PC-9 (cell line): ENCODE measurements around the gene GPR153. TPM values are rescaled to one million over a fixed set of nuclear protein-coding genes. Genes with fewer than 3 reads are reported as not detected.
A peak's percentile ranks its signal among the peaks of the same experiment; 100 is the strongest.

ENCODE experiments used
- BruUV-seq: library from RNA; stranded (reverse); fragments of 400-500 nt; replicated peaks from 2 replicates; lab custom pipeline; 2021; lab: Mats Ljungman, UMichigan
- CTCF ChIA-PET: fragments of 300-600 bp; sonication (Branson Sonifier 250); formaldehyde crosslinking; loops from one replicate; lab custom pipeline; 2022; ENCODE audit warnings: antibody characterized with exemption; lab: Charles Lee
- POLR2A ChIA-PET: fragments of 300-600 bp; sonication (Branson Sonifier 250); formaldehyde crosslinking; loops from one replicate; lab custom pipeline; 2022; ENCODE audit warnings: antibody characterized with exemption; ENCODE audit not compliant: unreplicated experiment; lab: Charles Lee
- DNase-seq, 2 experiments: peaks; one replicate each; pipeline versions ENCODE4 v3.0.0 to v3.0.0-alpha.2; 2015 to 2022; ENCODE audit warnings: mixed read lengths in 1 of 2
- H2AFZ ChIP-seq: fragments of 200-600 bp; sonication (generic); 2 replicates; pipeline ENCODE4 v1.8.1; 2017; ENCODE audit warnings: antibody characterized with exemption
- H3F3A ChIP-seq: fragments of 200-600 bp; sonication (generic); 2 replicates; pipeline ENCODE4 v1.8.1; 2017; ENCODE audit warnings: antibody characterized with exemption, mild to moderate bottlenecking, low read depth; ENCODE audit not compliant: insufficient read depth
- H3K27ac ChIP-seq: fragments of 200-600 bp; sonication (generic); 2 replicates; pipeline ENCODE4 v1.6.1; 2016; ENCODE audit warnings: mixed run types
- H3K27me3 ChIP-seq: fragments of 200-600 bp; sonication (generic); 2 replicates; pipeline ENCODE4 v1.6.1; 2016; ENCODE audit warnings: low read depth, mixed run types; ENCODE audit not compliant: insufficient read depth
- H3K36me3 ChIP-seq: fragments of 200-600 bp; sonication (generic); 2 replicates; pipeline ENCODE4 v1.6.1; 2016; ENCODE audit warnings: low read depth, mixed run types
- H3K4me1 ChIP-seq: fragments of 200-600 bp; sonication (generic); replicated peaks from 2 replicates; pipeline ENCODE4 v1.6.1; 2016; ENCODE audit warnings: mixed run types; ENCODE audit not compliant: insufficient read depth
- H3K4me2 ChIP-seq: fragments of 200-600 bp; sonication (generic); 2 replicates; pipeline ENCODE4 v1.6.1; 2017; ENCODE audit warnings: mixed run types
- H3K4me3 ChIP-seq: fragments of 200-600 bp; sonication (generic); 2 replicates; pipeline ENCODE4 v1.6.1; 2016; ENCODE audit warnings: mixed run types
- H3K79me2 ChIP-seq: fragments of 200-600 bp; sonication (generic); 2 replicates; pipeline ENCODE4 v1.6.1; 2017; ENCODE audit warnings: low read depth, mixed run types
- H3K9me2 ChIP-seq: fragments of 200-600 bp; sonication (generic); 2 replicates; pipeline ENCODE4 v1.8.1; 2017; ENCODE audit warnings: mild to moderate bottlenecking; ENCODE audit not compliant: insufficient read depth
- H3K9me3 ChIP-seq: fragments of 200-600 bp; sonication (generic); 2 replicates; pipeline ENCODE4 v1.8.1; 2016; ENCODE audit warnings: low read depth; ENCODE audit not compliant: insufficient read depth
- H4K20me1 ChIP-seq: fragments of 200-600 bp; sonication (generic); 2 replicates; pipeline ENCODE4 v1.8.1; 2017; ENCODE audit not compliant: insufficient read depth
- EZH2 ChIP-seq: fragments of 200-600 bp; sonication (generic); IDR thresholded peaks from 2 replicates; pipeline ENCODE4 v1.8.0; 2017; ENCODE audit warnings: antibody characterized with exemption, low read depth
- intact Hi-C: fragments of 100-400 bp; cut with micrococcal nuclease; formaldehyde crosslinking; loops from one replicate; pipeline ENCODE4 v1.10.0; 2022; ENCODE audit not compliant: unreplicated experiment
- total RNA-seq: library from RNA; stranded (reverse); gene quantifications from 2 replicates; pipeline ENCODE4 v1.2.3, GENCODE V29; 2021
- TF ChIP-seq, protein P1 (sequence below): fragments of 200-600 bp; sonication (generic); conservative IDR thresholded peaks from 2 replicates; pipeline ENCODE4 v1.6.1; 2017; ENCODE audit warnings: mixed run types, antibody characterized with exemption, mild to moderate bottlenecking, moderate library complexity

GPR153 gene
- total RNA-seq, 1 experiment from 2014 or later: 8.0 TPM

GRCh38 chr1:6198646-6199297, 62.1 kb downstream of the GPR153 start:
- peaks cover 14% of the 10 kb centered on the region for H3K36me3 ChIP-seq
- no peak for DNase-seq
- TF ChIP-seq EZH2: no peak
- TF ChIP-seq, protein P1, sequence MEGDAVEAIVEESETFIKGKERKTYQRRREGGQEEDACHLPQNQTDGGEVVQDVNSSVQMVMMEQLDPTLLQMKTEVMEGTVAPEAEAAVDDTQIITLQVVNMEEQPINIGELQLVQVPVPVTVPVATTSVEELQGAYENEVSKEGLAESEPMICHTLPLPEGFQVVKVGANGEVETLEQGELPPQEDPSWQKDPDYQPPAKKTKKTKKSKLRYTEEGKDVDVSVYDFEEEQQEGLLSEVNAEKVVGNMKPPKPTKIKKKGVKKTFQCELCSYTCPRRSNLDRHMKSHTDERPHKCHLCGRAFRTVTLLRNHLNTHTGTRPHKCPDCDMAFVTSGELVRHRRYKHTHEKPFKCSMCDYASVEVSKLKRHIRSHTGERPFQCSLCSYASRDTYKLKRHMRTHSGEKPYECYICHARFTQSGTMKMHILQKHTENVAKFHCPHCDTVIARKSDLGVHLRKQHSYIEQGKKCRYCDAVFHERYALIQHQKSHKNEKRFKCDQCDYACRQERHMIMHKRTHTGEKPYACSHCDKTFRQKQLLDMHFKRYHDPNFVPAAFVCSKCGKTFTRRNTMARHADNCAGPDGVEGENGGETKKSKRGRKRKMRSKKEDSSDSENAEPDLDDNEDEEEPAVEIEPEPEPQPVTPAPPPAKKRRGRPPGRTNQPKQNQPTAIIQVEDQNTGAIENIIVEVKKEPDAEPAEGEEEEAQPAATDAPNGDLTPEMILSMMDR: no peak
- H3K4me2 ChIP-seq: peak overlapping the region; percentile 96
- peak overlapping the region; percentile 90 for H3K4me3 ChIP-seq
- POLR2A ChIA-PET: no interaction called here
- H3K9me2 ChIP-seq: no peaks in the 10 kb centered on the region
- peaks cover 30% of the 10 kb centered on the region; the same call in 1 of the 2 replicates for H4K20me1 ChIP-seq
- TSS peak; percentile 38 for BruUV-seq
- H3F3A ChIP-seq: peaks cover 11% of the 10 kb centered on the region
- intact Hi-C loops: no loop called here
- CTCF ChIA-PET: interaction anchor here (1.6 kb wide), 1 partner anchor 15 kb away, joined by 3 read pairs; no protein-coding TSS in a partner anchor
- H3K27ac ChIP-seq: peak overlapping the region; percentile 66
- no peaks in the 10 kb centered on the region for H3K27me3 ChIP-seq
- H3K4me1 ChIP-seq: peaks cover 18% of the 10 kb centered on the region
- H3K79me2 ChIP-seq: peaks cover 59% of the 10 kb centered on the region
- H3K9me3 ChIP-seq: no peaks in the 10 kb centered on the region
- peak overlapping the region; percentile 76; the same call in 1 of the 2 replicates for H2AFZ ChIP-seq

GRCh38 chr1:6197746-6198427, 63.0 kb downstream of the GPR153 start:
- Histone ChIP-seq H3K27me3 (no peaks in the 10 kb centered on the region), H3K36me3 (peaks cover 14% of the 10 kb centered on the region), H2AFZ (no peak overlapping the region), H4K20me1 (peaks cover 35% of the 10 kb centered on the region; the same call in 1 of the 2 replicates), H3K79me2 (peaks cover 65% of the 10 kb centered on the region), H3K4me1 (peaks cover 18% of the 10 kb centered on the region), H3K4me3 (peak overlapping the region; percentile 90), H3K4me2 (peak overlapping the region; percentile 96), H3F3A (peaks cover 11% of the 10 kb centered on the region), H3K9me2 (no peaks in the 10 kb centered on the region), H3K27ac (peak overlapping the region; percentile 66), H3K9me3 (no peaks in the 10 kb centered on the region)
- no peak for DNase-seq
- TF ChIP-seq EZH2: no peak
- TF ChIP-seq, protein P1: no peak
- CTCF ChIA-PET: interaction anchor here (1.6 kb wide), 1 partner anchor 14 kb away, joined by 3 read pairs; no protein-coding TSS in a partner anchor
- intact Hi-C loops: no loop called here
- no TSS peak for BruUV-seq
- POLR2A ChIA-PET: no interaction called here

Other genes starting within 250 kb of the GPR153 start
- 19.6 and 21.4 TPM in 2 replicates for gene KCNAB2, start 215.2 kb downstream of the GPR153 start, total RNA-seq
- gene CHD5, start 80.8 kb downstream of the GPR153 start, total RNA-seq: 0.50 and 0.63 TPM in 2 replicates
- 408 and 447 TPM in 2 replicates for gene RPL22, start 61.5 kb downstream of the GPR153 start, total RNA-seq
- gene RNF207, start 55.0 kb downstream of the GPR153 start, total RNA-seq: 49.3 and 53.1 TPM in 2 replicates
- 43.9 and 44.3 TPM in 2 replicates for gene ICMT, start 25.1 kb downstream of the GPR153 start, total RNA-seq
- not detected in 2 replicates for gene HES3, start 16.9 kb downstream of the GPR153 start, total RNA-seq
- 62.2 and 70.2 TPM in 2 replicates for gene ACOT7, start 132.7 kb upstream of the GPR153 start, total RNA-seq
- gene HES2, start 158.8 kb upstream of the GPR153 start, total RNA-seq: 2.1 and 4.2 TPM in 2 replicates
- gene ESPN, start 163.7 kb upstream of the GPR153 start, total RNA-seq: 18.6 and 32.3 TPM in 2 replicates
- 12.3 and 21.1 TPM in 2 replicates for gene TNFRSF25, start 205.1 kb upstream of the GPR153 start, total RNA-seq
- gene PLEKHG5, start 230.6 kb upstream of the GPR153 start, total RNA-seq: 11.3 and 12.6 TPM in 2 replicates